C4-2B (cell line): ENCODE data around the gene SPATA6.

Experiments used
- ZFX ChIP-seq: fragments of 450-650 bp; IDR thresholded peaks from 2 replicates; pipeline ENCODE4 v1.6.1; 2017
- TF ChIP-seq, protein P1 (sequence below): fragments of 450-650 bp; conservative IDR thresholded peaks from 2 replicates; pipeline ENCODE4 v1.5.1; 2017; ENCODE audit warnings: mild to moderate bottlenecking

DNA sequence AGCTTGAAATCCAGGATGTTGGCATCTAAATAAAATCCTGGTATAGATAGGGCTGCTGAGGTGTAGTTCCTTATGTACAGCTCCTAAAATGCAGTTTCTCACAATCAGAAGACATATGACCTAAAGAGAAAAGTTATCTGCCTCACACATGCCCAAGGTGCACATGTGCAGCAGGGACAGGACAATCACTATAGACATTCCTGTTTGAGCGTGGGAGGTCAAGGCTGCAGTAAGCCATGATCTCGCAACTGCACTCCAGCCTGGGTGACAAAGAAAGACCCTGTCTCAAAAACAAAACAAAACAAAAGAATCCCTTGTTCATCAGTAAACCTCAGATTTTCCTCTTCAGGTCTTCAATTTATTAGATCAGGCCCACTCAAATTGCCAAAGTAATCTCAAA, 66.1 kb downstream of the SPATA6 start:
- TF ChIP-seq, protein P1, sequence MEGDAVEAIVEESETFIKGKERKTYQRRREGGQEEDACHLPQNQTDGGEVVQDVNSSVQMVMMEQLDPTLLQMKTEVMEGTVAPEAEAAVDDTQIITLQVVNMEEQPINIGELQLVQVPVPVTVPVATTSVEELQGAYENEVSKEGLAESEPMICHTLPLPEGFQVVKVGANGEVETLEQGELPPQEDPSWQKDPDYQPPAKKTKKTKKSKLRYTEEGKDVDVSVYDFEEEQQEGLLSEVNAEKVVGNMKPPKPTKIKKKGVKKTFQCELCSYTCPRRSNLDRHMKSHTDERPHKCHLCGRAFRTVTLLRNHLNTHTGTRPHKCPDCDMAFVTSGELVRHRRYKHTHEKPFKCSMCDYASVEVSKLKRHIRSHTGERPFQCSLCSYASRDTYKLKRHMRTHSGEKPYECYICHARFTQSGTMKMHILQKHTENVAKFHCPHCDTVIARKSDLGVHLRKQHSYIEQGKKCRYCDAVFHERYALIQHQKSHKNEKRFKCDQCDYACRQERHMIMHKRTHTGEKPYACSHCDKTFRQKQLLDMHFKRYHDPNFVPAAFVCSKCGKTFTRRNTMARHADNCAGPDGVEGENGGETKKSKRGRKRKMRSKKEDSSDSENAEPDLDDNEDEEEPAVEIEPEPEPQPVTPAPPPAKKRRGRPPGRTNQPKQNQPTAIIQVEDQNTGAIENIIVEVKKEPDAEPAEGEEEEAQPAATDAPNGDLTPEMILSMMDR, result no peak
- no peak for TF ChIP-seq ZFX
